ENCODE data around the gene CALHM1.
"Not testable (repeated sequence)": the region's sequence is repeated elsewhere in the genome, so short reads cannot be mapped to it uniquely, and the experiment has no call there.

CALHM1 gene

DNA sequence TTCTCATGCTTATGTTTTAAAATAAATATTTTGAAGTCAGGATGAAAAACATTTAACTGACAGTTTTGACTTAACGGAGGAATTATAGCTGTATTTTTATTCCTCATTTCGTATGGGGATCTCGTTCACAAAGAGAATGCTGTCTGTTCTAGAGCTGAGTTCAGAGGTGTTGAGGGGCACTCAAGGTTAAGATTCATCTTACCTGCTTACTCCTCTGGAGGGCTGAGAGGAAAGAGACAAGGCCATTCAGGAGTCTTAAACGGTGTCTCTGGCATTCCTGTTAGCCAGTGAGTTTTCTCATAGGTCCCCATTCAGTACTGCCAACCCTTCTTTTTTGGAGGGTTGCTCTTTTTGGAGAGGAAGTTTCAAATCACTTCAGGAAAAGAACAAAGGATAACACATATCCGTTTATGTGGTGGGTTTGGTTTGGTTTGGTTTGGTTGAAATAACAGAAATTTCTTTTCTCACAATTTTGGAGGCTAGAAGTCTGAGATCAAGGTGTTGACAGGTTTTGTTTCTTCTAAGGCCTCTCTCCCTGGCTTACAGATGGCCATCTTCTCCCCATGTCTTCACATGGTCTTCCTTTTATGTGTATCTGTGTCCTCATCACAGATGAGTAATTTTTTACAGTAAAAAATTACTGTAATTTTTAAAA, 29.6 kb downstream of the CALHM1 start:
- no peak for DNase-seq

DNA sequence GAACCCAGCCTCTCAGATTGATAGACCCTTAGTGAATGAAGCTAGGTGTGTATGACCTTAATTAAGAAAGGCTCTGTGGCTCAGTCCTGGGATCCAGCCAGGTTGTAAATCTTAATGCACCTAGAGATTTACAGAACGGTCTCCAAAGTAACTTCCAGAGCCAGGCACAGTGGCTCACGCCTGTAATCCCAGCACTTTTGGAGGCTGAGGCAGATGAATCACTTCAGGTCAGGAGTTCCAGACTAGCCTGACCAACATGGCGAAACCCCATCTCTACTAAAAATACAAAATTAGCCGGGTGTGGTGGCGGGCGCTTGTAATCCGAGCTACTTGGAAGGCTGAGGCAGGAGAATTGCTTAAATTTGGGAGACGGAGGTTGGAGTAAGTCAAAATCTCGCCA, 30.8 kb downstream of the CALHM1 start:
- no peak for DNase-seq

DNA sequence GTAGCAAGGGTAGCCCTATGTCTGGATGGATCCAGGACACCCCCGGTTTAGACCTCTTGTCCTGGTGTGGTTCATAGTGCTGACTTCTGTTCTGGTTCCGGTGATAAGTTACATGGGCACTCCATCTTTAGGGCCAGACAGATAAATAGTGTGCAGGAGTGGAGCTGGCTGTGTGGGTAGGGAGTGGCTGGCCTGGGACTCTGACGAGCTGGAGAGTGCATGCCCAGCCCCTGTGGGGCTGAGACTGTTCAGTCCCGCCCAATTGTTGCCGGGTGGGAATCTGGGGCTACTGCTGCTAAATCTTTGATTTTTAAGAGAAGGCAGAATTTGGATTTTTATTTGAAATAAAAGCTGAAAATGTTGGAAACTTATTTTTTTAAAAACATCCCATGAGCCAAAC, 35.0 kb downstream of the CALHM1 start:
- DNase-seq = no peak

DNA sequence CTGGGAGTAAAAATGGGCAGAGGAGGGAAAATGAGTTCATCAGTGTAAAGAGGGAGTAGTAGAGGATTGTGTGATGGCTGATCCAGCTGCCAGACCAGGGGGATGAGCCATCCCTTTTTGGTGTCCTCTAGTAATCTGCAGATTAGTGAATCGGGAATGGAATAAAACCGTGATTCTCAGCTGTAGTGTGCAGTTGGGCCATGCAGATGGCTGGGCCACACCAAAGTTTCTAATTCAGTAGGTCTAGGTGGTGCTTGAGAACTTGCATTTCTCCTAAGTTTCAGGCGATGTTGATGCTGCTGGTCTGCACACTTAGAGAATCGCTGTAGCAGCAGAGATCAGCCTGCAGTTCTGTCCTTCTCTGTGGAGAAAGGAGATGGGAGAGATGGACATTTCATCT, 39.6 kb downstream of the CALHM1 start:
- DNase-seq = no peak

DNA sequence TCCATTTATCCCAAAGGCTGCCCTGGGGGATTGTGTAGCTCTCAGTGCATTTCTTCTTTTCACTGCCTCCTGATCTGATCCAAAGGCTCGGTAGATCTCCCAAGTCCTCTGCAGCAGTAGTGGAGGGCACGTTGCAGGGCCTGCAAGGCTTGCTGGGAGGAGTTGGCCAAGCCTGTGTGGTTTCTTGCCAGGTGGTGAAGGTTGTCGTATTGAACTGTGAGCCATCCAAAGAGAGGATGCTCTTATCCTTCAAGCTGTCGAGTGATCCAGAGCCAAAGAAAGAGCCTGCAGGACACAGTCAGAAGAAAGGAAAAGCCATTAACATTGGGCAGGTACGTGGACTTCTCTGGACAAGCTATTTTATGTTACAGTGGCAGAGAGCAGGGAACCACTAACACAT, 41.1 kb downstream of the CALHM1 start:
- DNase-seq = no peak

DNA sequence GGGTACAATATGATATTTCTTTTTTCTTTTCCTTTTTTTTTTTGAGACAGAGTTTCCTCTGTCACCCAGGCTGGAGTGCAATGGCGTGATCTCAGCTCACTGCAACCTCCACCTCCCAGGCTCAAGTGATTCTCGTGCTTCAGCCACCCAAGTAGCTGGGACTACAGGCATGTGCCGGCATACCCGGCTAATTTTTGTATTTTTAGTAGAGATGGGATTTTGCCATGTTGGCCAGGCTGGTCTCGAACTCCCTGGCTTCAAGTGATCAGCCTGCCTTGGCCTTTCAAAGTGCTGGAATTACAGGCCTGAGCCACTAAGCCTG, 41.6 kb downstream of the CALHM1 start:
- DNase-seq = not testable (repeated sequence)

DNA sequence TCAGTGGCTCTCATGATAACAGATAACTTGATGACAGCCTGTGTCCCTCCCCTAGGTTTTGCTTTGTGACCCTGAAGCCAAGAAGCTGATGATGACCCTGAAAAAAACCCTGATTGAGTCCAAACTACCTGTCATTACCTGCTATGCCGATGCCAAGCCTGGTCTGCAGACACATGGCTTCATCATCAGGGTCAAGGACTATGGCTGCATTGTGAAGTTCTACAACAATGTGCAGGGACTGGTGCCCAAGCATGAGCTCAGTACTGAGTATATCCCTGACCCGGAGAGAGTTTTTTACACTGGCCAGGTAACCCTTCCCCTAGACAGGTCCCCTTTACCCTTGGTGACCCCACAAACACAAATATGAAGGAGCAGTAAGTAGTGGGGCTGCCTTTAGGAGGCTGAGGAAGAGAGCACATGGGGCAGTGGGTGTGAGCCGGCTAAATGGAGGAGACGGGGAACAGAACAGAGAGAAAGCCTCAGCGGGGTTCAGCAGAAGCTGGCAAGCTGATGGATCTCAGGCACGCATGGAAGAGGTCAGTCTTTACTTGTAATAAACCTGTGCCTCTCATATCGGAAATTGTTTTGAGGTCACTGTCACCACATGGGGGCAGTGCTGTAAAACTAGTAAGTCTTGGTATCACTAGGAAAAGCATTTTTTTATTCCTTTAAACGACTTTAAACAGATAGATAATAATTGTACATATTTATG, 42.1 kb downstream of the CALHM1 start:
- peak; percentile 18 for DNase-seq

DNA sequence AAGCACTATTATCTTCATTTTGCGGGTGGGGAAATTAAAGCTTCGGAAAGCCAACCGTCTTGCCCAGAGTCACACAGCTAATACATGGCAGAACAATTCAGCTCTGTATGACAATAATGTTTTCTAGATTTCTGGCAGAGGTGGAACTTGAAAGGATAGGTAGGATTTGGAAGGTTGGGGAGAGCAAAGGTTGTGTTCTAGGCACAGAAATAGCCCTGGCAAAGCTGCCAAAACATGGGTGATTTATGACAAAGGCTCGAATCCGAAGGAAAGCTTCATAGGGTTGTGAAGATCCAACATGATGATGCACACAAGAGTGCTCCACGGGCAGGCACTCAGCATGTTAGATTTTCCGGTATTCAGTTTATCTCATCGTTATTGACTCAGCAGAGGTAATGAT, 43.1 kb downstream of the CALHM1 start:
- DNase-seq = no peak

DNA sequence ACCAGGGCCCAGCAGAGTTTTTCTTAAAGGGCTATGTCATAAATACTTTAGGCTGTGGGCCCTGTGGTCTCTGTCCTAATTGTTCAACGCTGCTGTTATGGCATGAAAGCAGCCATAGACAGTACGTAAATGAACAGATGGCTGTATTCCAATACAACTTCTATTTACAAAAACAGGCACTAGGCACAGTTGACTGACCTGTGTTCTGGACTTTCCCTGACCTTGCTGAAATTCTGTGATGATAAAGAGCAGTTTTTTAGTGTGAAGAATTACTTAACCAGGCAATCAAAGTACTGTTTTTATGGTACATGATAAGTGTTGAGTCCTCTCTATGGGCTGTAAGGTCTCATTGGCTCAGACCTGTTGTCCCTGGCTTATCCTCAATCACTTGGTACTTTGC, 45.1 kb downstream of the CALHM1 start:
- DNase-seq = no peak
